SK-N-SH (cell line): ENCODE measurements around the gene FOCAD. TPM values are rescaled to one million over a fixed set of nuclear protein-coding genes. Genes with fewer than 3 reads are reported as not detected.

Experiments used
- CTCF ChIA-PET: fragments of 300-600, 350-600 bp; formaldehyde crosslinking; extraction: SDS; loops from one replicate; lab custom pipeline; 2021; lab: Yijun Ruan, JAX
- POLR2A ChIA-PET: fragments of 350-600 bp; sonication (Branson Sonifier 250); formaldehyde crosslinking; extraction: SDS; loops from one replicate; lab custom pipeline; 2020; ENCODE audit warnings: antibody characterized with exemption, inconsistent platforms; lab: Yijun Ruan, JAX
- DNase-seq: peaks from one replicate; pipeline ENCODE4 v3.0.0; 2012
- H2AFZ ChIP-seq: fragments of 200-600 bp; sonication (generic); 2 replicates; pipeline ENCODE4 v1.8.1; 2016; ENCODE audit warnings: antibody characterized with exemption, mild to moderate bottlenecking, low read depth
- H3F3A ChIP-seq: fragments of 200-600 bp; sonication (generic); replicated peaks from 2 replicates; pipeline ENCODE3; 2016; ENCODE audit warnings: antibody characterized with exemption, mild to moderate bottlenecking; ENCODE audit not compliant: insufficient read depth
- H3K27ac ChIP-seq, 2 experiments: fragments of 200-500 bp in 1 of 2; fragments of 200-600 bp in 1 of 2; sonication (Bioruptor generic) in 1 of 2; sonication (generic), shearing (Covaris generic) in 1 of 2; 2 replicates each; pipeline versions ENCODE4 v1.5.1 to v1.6.1; 2014 to 2016; ENCODE audit warnings: low read depth in 2 of 2, inconsistent platforms in 1 of 2, low read length in 1 of 2, mild to moderate bottlenecking in 1 of 2, mixed read lengths in 1 of 2
- H3K27me3 ChIP-seq: fragments of 200-600 bp; sonication (generic), shearing (Covaris generic); 2 replicates; pipeline ENCODE4 v1.6.1; 2016; ENCODE audit warnings: mixed run types; ENCODE audit not compliant: insufficient read depth
- H3K36me3 ChIP-seq, 2 experiments: fragments of 200-500 bp in 1 of 2; fragments of 200-600 bp in 1 of 2; sonication (Bioruptor generic) in 1 of 2; sonication (generic) in 1 of 2; replicated peaks in 1 of 2; 2 replicates each; pipeline versions ENCODE3 to v1.5.1; 2014 to 2016; ENCODE audit warnings: low read length in 1 of 2, mild to moderate bottlenecking in 1 of 2; ENCODE audit not compliant: insufficient read depth in 2 of 2, control insufficient read depth in 1 of 2
- H3K4me1 ChIP-seq, 2 experiments: fragments of 200-500 bp in 1 of 2; fragments of 200-600 bp in 1 of 2; sonication (Bioruptor generic) in 1 of 2; sonication (generic), shearing (Covaris generic) in 1 of 2; 2 replicates each; pipeline versions ENCODE4 v1.5.1 to v1.6.1; 2014 to 2016; ENCODE audit warnings: low read depth in 1 of 2, low read length in 1 of 2, mixed run types in 1 of 2; ENCODE audit not compliant: insufficient read depth in 2 of 2, control insufficient read depth in 1 of 2
- H3K4me2 ChIP-seq: fragments of 200-600 bp; sonication (generic), shearing (Covaris generic); 2 replicates; pipeline ENCODE4 v1.6.1; 2017; ENCODE audit warnings: mixed run types
- H3K4me3 ChIP-seq, 2 experiments: fragments of 200-500 bp in 1 of 2; fragments of 200-600 bp in 1 of 2; sonication (Bioruptor generic) in 1 of 2; sonication (generic), shearing (Covaris generic) in 1 of 2; 2 replicates each; pipeline versions ENCODE4 v1.5.1 to v1.8.1; 2014 to 2016; ENCODE audit warnings: low read depth in 2 of 2, inconsistent platforms in 1 of 2, low read length in 1 of 2, mild to moderate bottlenecking in 1 of 2, mixed read lengths in 1 of 2, moderate library complexity in 1 of 2
- H3K79me2 ChIP-seq: fragments of 200-600 bp; sonication (generic); 2 replicates; pipeline ENCODE4 v1.8.1; 2017; ENCODE audit warnings: mild to moderate bottlenecking; ENCODE audit not compliant: insufficient read depth
- H3K9ac ChIP-seq: fragments of 200-600 bp; sonication (generic); 2 replicates; pipeline ENCODE4 v1.6.1; 2017; ENCODE audit warnings: mixed run types
- H3K9me2 ChIP-seq: fragments of 200-600 bp; sonication (generic); 2 replicates; pipeline ENCODE4 v1.6.1; 2017; ENCODE audit warnings: mixed run types
- H3K9me3 ChIP-seq: fragments of 200-600 bp; sonication (generic); 2 replicates; pipeline ENCODE4 v1.6.1; 2017; ENCODE audit warnings: mixed run types, mild to moderate bottlenecking, moderate library complexity
- H4K20me1 ChIP-seq: fragments of 200-600 bp; sonication (generic); 2 replicates; pipeline ENCODE4 v1.6.1; 2017; ENCODE audit warnings: mild to moderate bottlenecking, mixed run types; ENCODE audit not compliant: insufficient read depth
- EZH2phosphoT487 ChIP-seq: fragments of 200-600 bp; sonication (generic); IDR thresholded peaks from 2 replicates; pipeline ENCODE4 v1.6.1; 2017; ENCODE audit warnings: low read depth, mixed run types, mild to moderate bottlenecking, antibody characterized with exemption, moderate library complexity, borderline replicate concordance
- FOSL2 ChIP-seq: IDR thresholded peaks from 2 replicates; pipeline ENCODE4 v1.4.0; 2012; ENCODE audit warnings: low read depth, mild to moderate bottlenecking, moderate library complexity, borderline replicate concordance
- NFIC ChIP-seq: IDR thresholded peaks from 2 replicates; pipeline ENCODE4 v1.4.0; 2012; ENCODE audit warnings: borderline replicate concordance
- POLR2AphosphoS5 ChIP-seq: IDR thresholded peaks from 2 replicates; pipeline ENCODE4 v1.6.1; 2012; ENCODE audit warnings: low read depth, low read length
- RAD21 ChIP-seq: IDR thresholded peaks from 2 replicates; pipeline ENCODE4 v1.6.1; 2012; ENCODE audit warnings: mild to moderate bottlenecking, low read length
- RXRA ChIP-seq: IDR thresholded peaks from 2 replicates; pipeline ENCODE4 v1.4.0; 2012; ENCODE audit warnings: low read depth, mild to moderate bottlenecking, borderline replicate concordance
- WGBS: methylation state at CpG from one replicate; pipeline ENCODE4 v1.1.6; 2017; ENCODE audit warnings: low lambda C conversion rate; 5-methylcytosine and 5-hydroxymethylcytosine counted together
- polyA plus RNA-seq, 3 experiments: library from polyadenylated mRNA; depleted of rRNA; stranded (reverse); fragments of >200 nt; gene quantifications; 2 replicates each; pipeline ENCODE4 v1.2.3, GENCODE V29; 2012

Gene FOCAD
- polyA plus RNA-seq, 1 of the 3 experiments (the other 2 are of a cell fraction) = 15.8 TPM

DNA sequence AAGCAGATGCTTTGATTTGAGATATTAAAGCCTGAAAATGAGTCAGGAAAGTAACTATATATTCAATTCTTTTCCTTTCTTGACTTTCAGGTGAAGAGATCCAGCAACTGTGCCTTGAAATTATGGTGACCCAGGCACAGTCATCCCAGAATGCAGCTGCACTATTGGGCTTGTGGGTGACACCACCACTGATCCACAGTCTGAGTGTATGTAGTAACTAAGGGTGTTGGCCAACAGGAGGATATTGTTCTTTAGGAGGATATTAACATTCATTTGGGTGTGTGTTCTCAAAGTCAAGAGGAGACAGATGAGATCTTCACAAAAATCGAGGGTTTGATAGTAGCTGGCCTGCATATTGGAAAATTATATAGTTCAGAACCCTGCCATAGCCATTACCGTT lies 294.2 kb downstream of the FOCAD start:
- Histone ChIP-seq H4K20me1 (no peaks in the 10 kb centered on the region), H3K79me2 (no peaks in the 10 kb centered on the region), H3K4me2 (no peak overlapping the region)
- TF ChIP-seq EZH2phosphoT487 (no peak), POLR2AphosphoS5 (no peak), RAD21 (no peak)
- TF ChIP-seq, all 33 proteins: peak for 0
- Histone ChIP-seq H3K36me3 (peaks cover 7 to 15% of the 10 kb centered on the region in 2 experiments), H3K27ac (no peak overlapping the region), H3F3A (no peaks in the 10 kb centered on the region), H3K9me2 (no peaks in the 10 kb centered on the region), H2AFZ (no peak overlapping the region), H3K9ac (no peak overlapping the region), H3K9me3 (no peaks in the 10 kb centered on the region), H3K27me3 (no peaks in the 10 kb centered on the region), H3K4me3 (no peak overlapping the region), H3K4me1 (peaks cover 0 to 6% of the 10 kb centered on the region in 2 experiments; a peak in 1 of 4 replicates)
- no peak for DNase-seq
- ChIA-PET CTCF (interaction anchor here (1.0 kb wide), 1 partner anchor 9 kb away, joined by 3 read pairs; no protein-coding TSS in a partner anchor), POLR2A (no interaction called here)
- 67% methylated on average over 2 of the region's 2 CpGs for WGBS

DNA sequence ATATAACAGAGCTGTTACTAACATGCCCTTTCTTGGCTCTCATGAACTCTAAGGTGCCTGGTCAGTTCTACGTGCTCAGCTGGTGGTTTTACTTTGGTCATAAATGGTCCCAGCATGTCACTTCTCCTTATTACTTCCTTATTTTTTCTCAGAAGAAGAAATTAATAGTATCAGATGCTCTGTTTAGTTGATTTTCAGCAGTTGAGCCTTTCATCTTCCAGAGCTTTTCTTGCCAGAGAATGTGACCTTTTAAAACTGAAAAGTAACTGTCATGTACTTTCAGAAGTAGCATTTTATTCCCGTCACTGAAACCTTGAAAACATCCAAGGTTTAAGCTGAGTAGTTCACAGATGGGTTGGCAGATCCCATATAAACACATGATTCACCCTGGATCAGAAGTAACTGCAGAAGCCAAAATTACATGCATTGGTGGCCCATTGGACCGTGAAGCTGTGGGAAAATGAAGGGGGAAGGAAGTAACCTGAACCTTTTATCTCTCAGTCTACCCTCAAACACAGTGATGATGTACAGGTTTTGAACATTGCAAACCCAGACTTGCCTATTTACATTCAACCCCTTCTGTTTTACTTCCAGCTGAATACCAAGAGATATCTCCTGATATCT lies 296.9 kb downstream of the FOCAD start:
- no peak overlapping the region for H3K4me2 ChIP-seq
- no peaks in the 10 kb centered on the region for H3K27me3 ChIP-seq
- peaks cover 7 to 15% of the 10 kb centered on the region in 2 experiments for H3K36me3 ChIP-seq
- no peaks in the 10 kb centered on the region for H3K9me2 ChIP-seq
- no peak for TF ChIP-seq RXRA
- no peaks in the 10 kb centered on the region for H3K79me2 ChIP-seq
- CTCF ChIA-PET = no interaction called here
- no peak for DNase-seq
- no peaks in the 10 kb centered on the region for H3F3A ChIP-seq
- H4K20me1 ChIP-seq = no peaks in the 10 kb centered on the region
- no peak overlapping the region for H3K4me3 ChIP-seq
- peaks cover 0 to 6% of the 10 kb centered on the region in 2 experiments; a peak in 1 of 4 replicates for H3K4me1 ChIP-seq
- no peaks in the 10 kb centered on the region for H3K9me3 ChIP-seq
- POLR2A ChIA-PET = no interaction called here
- H2AFZ ChIP-seq = no peak overlapping the region
- H3K27ac ChIP-seq = peak overlapping the region; percentile 4 to 60; a peak in 1 of 4 replicates
- WGBS = 81% methylated on average over 3 of the region's 3 CpGs
- no peak overlapping the region for H3K9ac ChIP-seq

DNA sequence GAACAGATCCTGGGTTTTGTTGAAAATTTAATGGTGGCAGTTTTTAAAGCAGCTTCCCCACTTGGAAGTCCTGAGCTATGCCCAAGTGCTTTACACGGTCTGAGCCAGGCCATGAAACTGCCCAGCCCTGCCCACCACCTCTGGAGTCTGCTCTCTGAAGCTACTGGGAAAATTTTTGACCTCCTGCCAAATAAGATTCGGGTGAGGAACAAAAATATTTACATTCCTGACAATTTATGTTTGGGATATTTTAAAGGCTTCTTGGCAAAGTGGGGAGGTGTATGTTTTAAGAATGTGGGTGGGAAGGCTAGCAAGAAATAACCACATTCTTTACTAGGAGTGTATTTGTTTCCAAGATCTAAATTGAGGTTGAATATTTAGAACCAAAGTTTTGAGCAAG lies 297.4 kb downstream of the FOCAD start:
- 37% methylated on average over 2 of the region's 2 CpGs for WGBS
- Histone ChIP-seq H3K4me1 (peaks cover 0 to 6% of the 10 kb centered on the region in 2 experiments; a peak in 2 of 4 replicates), H3K36me3 (peaks cover 7 to 18% of the 10 kb centered on the region in 2 experiments), H4K20me1 (no peaks in the 10 kb centered on the region), H3K79me2 (no peaks in the 10 kb centered on the region), H3K4me2 (no peak overlapping the region), H3K9ac (no peak overlapping the region), H2AFZ (no peak overlapping the region), H3K9me3 (no peaks in the 10 kb centered on the region), H3K27ac (peak overlapping the region; percentile 4 to 60; a peak in 1 of 4 replicates), H3K27me3 (no peaks in the 10 kb centered on the region), H3F3A (no peaks in the 10 kb centered on the region), H3K4me3 (no peak overlapping the region), H3K9me2 (no peaks in the 10 kb centered on the region)
- ChIA-PET POLR2A (no interaction called here), CTCF (no interaction called here)
- no peak for DNase-seq
- TF ChIP-seq NFIC (peak; percentile 25; the same call in 1 of the 2 replicates), FOSL2 (no peak)
